Heart left ventricle (tissue), 13 donors: Measurements from ENCODE around the gene PDAP1.

Experiments used
- POLR2A ChIP-seq, 2 donors: fragments of 450-650 bp; IDR thresholded peaks; one replicate each; pipeline ENCODE4 v1.6.1; 2017; ENCODE audit warnings: antibody characterized with exemption in 2 of 2, mild to moderate bottlenecking in 2 of 2, moderate library complexity in 2 of 2
- TF ChIP-seq, protein P1 (sequence below), 12 donors: fragments of 200-600 bp; sonication (generic) in 4 of 12; IDR thresholded peaks; one replicate each; pipeline versions ENCODE4 v1.5.0 to v1.8.0; 2018 to 2022; ENCODE audit warnings: antibody characterized with exemption in 12 of 12, mild to moderate bottlenecking in 5 of 12
- donor health status: ischemic (EF 13 %, LVEDD 7.1; RV severe dilation, severe dysfunction).
- donor health status: DM: no; HTN: yes; CAD: no.
- donor health status: DM: no; HTN: no; CAD: no.
- donor health status: ischemic (EF 25% LVEDD 6.9; RV normal size, moderate dysfunction).
- donor health status: ischemic (EF 25% LVEDD 5.7; RV mildly dilated, moderate dysfunction).
- donor health status: ischemic (EF 35%, LVEDD 5.7; RV mildly dilated, moderate dysfunction).
- donor health status: nonischemic (EF 11% LVEDD 7.7; RV severe dilation, severe dysfunction).
- donor health status: DM: yes; HTN: yes; CAD: no.
- donor health status: PGD.
- donor health status: ischemic (EF 29% LVEDD 5.4; RV normal size, mild dysfunction).
- donor health status: nonischemic (EF 23%, LVEDD 6.1; RV moderate dilation, normal function).

DNA sequence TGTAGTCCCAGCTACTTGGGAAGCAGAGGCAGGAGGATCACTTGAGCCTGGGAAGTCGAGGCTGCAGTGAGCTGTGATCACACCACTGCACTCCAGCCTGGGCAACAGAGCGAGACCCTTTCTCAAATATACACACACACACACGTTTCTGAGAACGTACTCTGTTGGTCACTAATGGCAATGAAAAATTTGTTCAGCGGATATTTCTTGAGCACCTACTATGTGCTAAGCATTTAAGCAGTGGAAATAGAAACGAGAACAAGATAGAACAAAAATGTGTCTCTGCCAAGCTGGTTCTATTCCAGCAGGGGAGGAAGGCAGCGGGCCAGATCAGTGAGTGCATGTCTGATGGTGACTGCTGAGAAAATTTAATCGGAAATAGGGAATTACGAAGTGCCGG is 25.2 kb downstream of the PDAP1 start:
- TF ChIP-seq, protein P1, sequence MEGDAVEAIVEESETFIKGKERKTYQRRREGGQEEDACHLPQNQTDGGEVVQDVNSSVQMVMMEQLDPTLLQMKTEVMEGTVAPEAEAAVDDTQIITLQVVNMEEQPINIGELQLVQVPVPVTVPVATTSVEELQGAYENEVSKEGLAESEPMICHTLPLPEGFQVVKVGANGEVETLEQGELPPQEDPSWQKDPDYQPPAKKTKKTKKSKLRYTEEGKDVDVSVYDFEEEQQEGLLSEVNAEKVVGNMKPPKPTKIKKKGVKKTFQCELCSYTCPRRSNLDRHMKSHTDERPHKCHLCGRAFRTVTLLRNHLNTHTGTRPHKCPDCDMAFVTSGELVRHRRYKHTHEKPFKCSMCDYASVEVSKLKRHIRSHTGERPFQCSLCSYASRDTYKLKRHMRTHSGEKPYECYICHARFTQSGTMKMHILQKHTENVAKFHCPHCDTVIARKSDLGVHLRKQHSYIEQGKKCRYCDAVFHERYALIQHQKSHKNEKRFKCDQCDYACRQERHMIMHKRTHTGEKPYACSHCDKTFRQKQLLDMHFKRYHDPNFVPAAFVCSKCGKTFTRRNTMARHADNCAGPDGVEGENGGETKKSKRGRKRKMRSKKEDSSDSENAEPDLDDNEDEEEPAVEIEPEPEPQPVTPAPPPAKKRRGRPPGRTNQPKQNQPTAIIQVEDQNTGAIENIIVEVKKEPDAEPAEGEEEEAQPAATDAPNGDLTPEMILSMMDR (IDR thresholded peaks at IDR 0.05) = no peak
- no peak for TF ChIP-seq POLR2A (IDR thresholded peaks at IDR 0.05)
